ENCODE measurements around the gene ATP7B. TPM values are rescaled to one million over a fixed set of nuclear protein-coding genes. Genes with fewer than 3 reads are reported as not detected.

ATP7B gene
- total RNA-seq, 2 donors from 2014 or later = 20.4 to 29.2 TPM

DNA sequence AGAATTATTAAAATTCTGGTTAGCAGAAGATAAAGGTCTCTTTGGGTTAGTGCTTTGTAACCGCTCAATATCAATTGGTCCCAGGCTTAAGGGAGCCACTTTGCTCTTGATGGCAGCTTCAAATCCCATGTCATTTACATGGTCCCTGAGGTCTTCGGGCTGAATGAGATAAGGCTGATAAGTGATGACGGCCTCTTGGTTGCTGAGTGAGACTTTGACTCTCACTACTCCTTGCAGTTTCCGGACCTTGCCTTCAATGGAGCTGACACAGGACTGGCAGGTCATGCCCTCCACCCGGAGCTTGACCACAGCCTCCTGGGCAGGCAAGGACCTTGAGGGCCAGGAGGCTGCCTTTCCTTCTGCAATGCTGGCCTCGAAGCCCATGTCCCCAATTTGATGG lies 36.8 kb downstream of the ATP7B start:
- 93% methylated on average over 6 of the region's 6 CpGs for WGBS, 2 experiments (ENCODE audit: insufficient coverage in 1 of 2, insufficient read length in 1 of 2)
- H3K27ac Mint-ChIP-seq = no peak overlapping the region
- no peaks in the 10 kb centered on the region for H3K36me3 ChIP-seq (ENCODE audit: control insufficient read depth, insufficient read depth, low read length)
- H3K9me3 Mint-ChIP-seq = no peaks in the 10 kb centered on the region
- no peaks in the 10 kb centered on the region for H3K27me3 ChIP-seq (ENCODE audit: control insufficient read depth, insufficient read depth, low read length, poor library complexity, severe bottlenecking)
- no peak for DNase-seq
- no peak overlapping the region for H3K4me3 Mint-ChIP-seq
- TF ChIP-seq, protein P1, sequence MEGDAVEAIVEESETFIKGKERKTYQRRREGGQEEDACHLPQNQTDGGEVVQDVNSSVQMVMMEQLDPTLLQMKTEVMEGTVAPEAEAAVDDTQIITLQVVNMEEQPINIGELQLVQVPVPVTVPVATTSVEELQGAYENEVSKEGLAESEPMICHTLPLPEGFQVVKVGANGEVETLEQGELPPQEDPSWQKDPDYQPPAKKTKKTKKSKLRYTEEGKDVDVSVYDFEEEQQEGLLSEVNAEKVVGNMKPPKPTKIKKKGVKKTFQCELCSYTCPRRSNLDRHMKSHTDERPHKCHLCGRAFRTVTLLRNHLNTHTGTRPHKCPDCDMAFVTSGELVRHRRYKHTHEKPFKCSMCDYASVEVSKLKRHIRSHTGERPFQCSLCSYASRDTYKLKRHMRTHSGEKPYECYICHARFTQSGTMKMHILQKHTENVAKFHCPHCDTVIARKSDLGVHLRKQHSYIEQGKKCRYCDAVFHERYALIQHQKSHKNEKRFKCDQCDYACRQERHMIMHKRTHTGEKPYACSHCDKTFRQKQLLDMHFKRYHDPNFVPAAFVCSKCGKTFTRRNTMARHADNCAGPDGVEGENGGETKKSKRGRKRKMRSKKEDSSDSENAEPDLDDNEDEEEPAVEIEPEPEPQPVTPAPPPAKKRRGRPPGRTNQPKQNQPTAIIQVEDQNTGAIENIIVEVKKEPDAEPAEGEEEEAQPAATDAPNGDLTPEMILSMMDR (conservative IDR thresholded peaks at IDR 0.05) = no peak
- no peak overlapping the region for H3K4me3 ChIP-seq (ENCODE audit: low read length)
- H3K9ac ChIP-seq (ENCODE audit: extremely low read depth, low read length, poor library complexity, severe bottlenecking) = no peak overlapping the region
- no peaks in the 10 kb centered on the region for H3K4me1 ChIP-seq (ENCODE audit: control insufficient read depth, insufficient read depth, low read length)
- H3K36me3 Mint-ChIP-seq (ENCODE audit: low read depth) = peaks cover 4% of the 10 kb centered on the region
- H3K9me3 ChIP-seq (ENCODE audit: control insufficient read depth, low read length) = no peaks in the 10 kb centered on the region
- peaks cover 12% of the 10 kb centered on the region for H3K4me1 Mint-ChIP-seq
- H3K27me3 Mint-ChIP-seq (ENCODE audit: insufficient read depth) = no peaks in the 10 kb centered on the region
- no peak overlapping the region for H3K27ac ChIP-seq (ENCODE audit: low read depth, low read length)

DNA sequence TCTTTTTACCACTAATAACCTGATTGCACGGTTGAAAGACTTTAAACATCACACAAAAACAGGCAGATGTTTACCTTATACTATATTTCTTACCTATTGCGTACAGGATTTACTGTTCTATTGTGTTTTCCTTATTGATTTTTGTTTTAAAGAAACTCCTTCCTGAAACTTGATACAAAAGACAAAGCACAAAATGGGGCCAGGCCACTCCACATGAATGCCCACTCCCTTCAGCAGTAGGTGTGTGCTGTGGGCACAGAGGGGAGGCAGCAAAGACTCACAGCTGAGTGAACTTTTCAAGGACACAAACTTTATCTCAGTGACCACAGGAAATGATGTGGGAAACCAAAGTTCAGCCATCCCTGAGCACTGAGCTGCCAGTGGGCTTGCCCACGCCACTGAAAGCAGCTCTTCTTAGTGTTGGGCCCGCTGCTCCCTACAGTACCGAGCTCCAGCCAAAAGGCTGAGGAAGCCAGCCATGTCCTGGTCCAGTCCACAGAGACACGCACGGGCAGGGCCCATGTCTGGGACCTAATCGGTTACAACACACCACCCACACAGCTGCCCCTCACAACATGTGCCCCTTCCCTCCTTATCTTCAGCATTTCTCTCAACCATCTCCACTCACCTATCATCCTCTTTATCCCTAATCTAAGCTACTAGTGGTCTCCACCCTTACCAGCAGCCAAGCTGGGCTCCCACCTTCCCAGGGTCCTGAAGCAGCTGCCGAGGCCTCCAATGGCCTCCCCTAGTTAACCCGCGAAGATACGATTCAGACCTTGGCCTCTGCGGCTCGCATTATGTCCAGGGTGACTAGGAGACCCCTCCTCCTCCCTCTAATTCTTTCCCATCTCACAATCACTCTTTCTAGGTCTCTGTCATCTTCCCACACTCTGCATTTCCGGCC lies 39.5 kb downstream of the ATP7B start:
- peaks cover 8% of the 10 kb centered on the region for H3K36me3 Mint-ChIP-seq (ENCODE audit: low read depth)
- peaks cover 12% of the 10 kb centered on the region for H3K4me1 Mint-ChIP-seq
- no peaks in the 10 kb centered on the region for H3K9me3 Mint-ChIP-seq
- no peak for DNase-seq
- WGBS, 2 experiments (ENCODE audit: insufficient coverage in 1 of 2, insufficient read length in 1 of 2) = 93 to 94% methylated on average over 6 to 15 of the region's 15 CpGs
- Histone ChIP-seq H3K9me3 (ENCODE audit: control insufficient read depth, low read length) (no peaks in the 10 kb centered on the region), H3K27ac (ENCODE audit: low read depth, low read length) (no peak overlapping the region), H3K27me3 (ENCODE audit: control insufficient read depth, insufficient read depth, low read length, poor library complexity, severe bottlenecking) (no peaks in the 10 kb centered on the region), H3K9ac (ENCODE audit: extremely low read depth, low read length, poor library complexity, severe bottlenecking) (no peak overlapping the region), H3K4me3 (ENCODE audit: low read length) (no peak overlapping the region), H3K36me3 (ENCODE audit: control insufficient read depth, insufficient read depth, low read length) (peaks cover 6% of the 10 kb centered on the region), H3K4me1 (ENCODE audit: control insufficient read depth, insufficient read depth, low read length) (no peaks in the 10 kb centered on the region)
- no peak overlapping the region for H3K4me3 Mint-ChIP-seq
- no peak overlapping the region for H3K27ac Mint-ChIP-seq
- TF ChIP-seq, protein P1 (conservative IDR thresholded peaks at IDR 0.05) = no peak
- no peaks in the 10 kb centered on the region for H3K27me3 Mint-ChIP-seq (ENCODE audit: insufficient read depth)

DNA sequence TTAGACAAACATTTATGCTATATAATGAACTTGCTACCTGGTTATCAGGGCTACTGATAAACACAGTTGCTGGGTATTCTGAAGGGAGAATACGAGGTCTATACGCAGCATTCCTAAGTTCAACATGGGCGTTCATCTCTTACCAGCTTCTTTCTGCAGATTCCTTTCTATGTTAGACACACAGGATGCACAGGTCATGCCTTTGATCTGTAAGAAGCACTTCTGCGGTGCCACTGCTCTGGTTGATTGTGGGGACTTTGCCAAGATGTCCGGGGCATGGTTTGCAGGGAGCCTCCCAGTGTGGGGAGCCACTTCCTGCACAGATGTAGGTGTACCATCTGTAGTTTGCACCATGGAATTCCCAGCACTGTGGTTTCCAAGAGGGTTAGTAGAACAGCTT lies 40.9 kb downstream of the ATP7B start:
- H3K4me1 ChIP-seq (ENCODE audit: control insufficient read depth, insufficient read depth, low read length) = no peaks in the 10 kb centered on the region
- Mint-ChIP-seq H3K4me3 (no peak overlapping the region), H3K4me1 (peaks cover 12% of the 10 kb centered on the region), H3K36me3 (ENCODE audit: low read depth) (peaks cover 8% of the 10 kb centered on the region), H3K27ac (no peak overlapping the region), H3K9me3 (no peaks in the 10 kb centered on the region), H3K27me3 (ENCODE audit: insufficient read depth) (no peaks in the 10 kb centered on the region)
- H3K9me3 ChIP-seq (ENCODE audit: control insufficient read depth, low read length) = no peaks in the 10 kb centered on the region
- H3K4me3 ChIP-seq (ENCODE audit: low read length) = no peak overlapping the region
- DNase-seq = no peak
- no peak overlapping the region for H3K27ac ChIP-seq (ENCODE audit: low read depth, low read length)
- peaks cover 6% of the 10 kb centered on the region for H3K36me3 ChIP-seq (ENCODE audit: control insufficient read depth, insufficient read depth, low read length)
- no peaks in the 10 kb centered on the region for H3K27me3 ChIP-seq (ENCODE audit: control insufficient read depth, insufficient read depth, low read length, poor library complexity, severe bottlenecking)
- no peak overlapping the region for H3K9ac ChIP-seq (ENCODE audit: extremely low read depth, low read length, poor library complexity, severe bottlenecking)
- 88 to 94% methylated on average over 5 of the region's 5 CpGs for WGBS, 2 experiments (ENCODE audit: insufficient coverage in 1 of 2, insufficient read length in 1 of 2)
- TF ChIP-seq, protein P1 (conservative IDR thresholded peaks at IDR 0.05) = no peak
